ENCODE data around the gene NAV2. TPM values are rescaled to one million over a fixed set of nuclear protein-coding genes. Genes with fewer than 3 reads are reported as not detected.

NAV2 gene
- total and polyA plus RNA-seq, 2 donors (not counting 1 experiment from before 2014, with no cell fraction given) = 8.1 to 14.0 TPM

GRCh38 chr11:20162824-20163782 lies 450.5 kb downstream of the NAV2 start:
- Histone ChIP-seq H3K36me3 (ENCODE audit: control insufficient read depth, insufficient read depth, low read length) (no peaks in the 10 kb centered on the region), H2AFZ (ENCODE audit: low read length) (no peak overlapping the region), H3K9ac (ENCODE audit: insufficient read depth, low read length) (no peak overlapping the region), H3K4me3 (replicated peaks in 1 of 4; ENCODE audit: control extremely low read depth in 1 of 4, insufficient read depth in 1 of 4, low read depth in 3 of 4, low read length in 4 of 4) (peak overlapping the region; percentile 6 to 32 (median 20)), H3K9me3 (ENCODE audit: control insufficient read depth, insufficient read depth, low read depth, low read length) (no peaks in the 10 kb centered on the region), H3K27me3 (ENCODE audit: control insufficient read depth, insufficient read depth, low read length) (peaks cover 83% of the 10 kb centered on the region), H3K4me1 (ENCODE audit: control insufficient read depth, extremely low read depth, insufficient read depth, low read length) (no peaks in the 10 kb centered on the region), H3K27ac (ENCODE audit: insufficient read depth, low read length) (no peak overlapping the region), H3K79me2 (ENCODE audit: control insufficient read depth, insufficient read depth, low read length) (no peaks in the 10 kb centered on the region), H3K4me2 (ENCODE audit: extremely low read depth, insufficient read depth, low read length) (peak overlapping the region; percentile 64), H4K20me1 (ENCODE audit: control insufficient read depth, extremely low read depth, insufficient read depth, low read length) (no peaks in the 10 kb centered on the region)
- no peak for TF ChIP-seq CTCF (conservative IDR thresholded peaks at IDR 0.05 in 1 of 2, IDR thresholded peaks at IDR 0.05 in 1 of 2; ENCODE audit: low read depth in 1 of 2, low read length in 2 of 2)
- peak; percentile 95 for TF ChIP-seq EZH2 (IDR thresholded peaks at IDR 0.05; ENCODE audit: low read length, missing control alignments)
- DNase-seq (ENCODE audit: low read depth in 2 of 2) = peak; percentile 31 to 37

GRCh38 chr11:20163783-20164481 lies 451.3 kb downstream of the NAV2 start:
- Histone ChIP-seq H3K79me2 (ENCODE audit: control insufficient read depth, insufficient read depth, low read length) (no peaks in the 10 kb centered on the region), H4K20me1 (ENCODE audit: control insufficient read depth, extremely low read depth, insufficient read depth, low read length) (no peaks in the 10 kb centered on the region), H2AFZ (ENCODE audit: low read length) (no peak overlapping the region), H3K27me3 (ENCODE audit: control insufficient read depth, insufficient read depth, low read length) (peaks cover 75% of the 10 kb centered on the region), H3K4me2 (ENCODE audit: extremely low read depth, insufficient read depth, low read length) (peak overlapping the region; percentile 64), H3K4me3 (replicated peaks in 1 of 4; ENCODE audit: control extremely low read depth in 1 of 4, insufficient read depth in 1 of 4, low read depth in 3 of 4, low read length in 4 of 4) (peak overlapping the region in 1 of 4 experiments; percentile 12), H3K27ac (ENCODE audit: insufficient read depth, low read length) (no peak overlapping the region), H3K9ac (ENCODE audit: insufficient read depth, low read length) (no peak overlapping the region), H3K4me1 (ENCODE audit: control insufficient read depth, extremely low read depth, insufficient read depth, low read length) (no peaks in the 10 kb centered on the region), H3K36me3 (ENCODE audit: control insufficient read depth, insufficient read depth, low read length) (no peaks in the 10 kb centered on the region), H3K9me3 (ENCODE audit: control insufficient read depth, insufficient read depth, low read depth, low read length) (no peaks in the 10 kb centered on the region)
- no peak for DNase-seq (ENCODE audit: low read depth in 2 of 2)
- TF ChIP-seq CTCF (conservative IDR thresholded peaks at IDR 0.05 in 1 of 2, IDR thresholded peaks at IDR 0.05 in 1 of 2; ENCODE audit: low read depth in 1 of 2, low read length in 2 of 2) = no peak
- TF ChIP-seq EZH2 (IDR thresholded peaks at IDR 0.05; ENCODE audit: low read length, missing control alignments) = no peak
